ENCODE results near the gene KIT. TPM values are rescaled to one million over a fixed set of nuclear protein-coding genes. Genes with fewer than 3 reads are reported as not detected.
"Not testable (repeated sequence)": the region's sequence is repeated elsewhere in the genome, so short reads cannot be mapped to it uniquely, and the experiment has no call there.

KIT gene
- polyA plus RNA-seq (2013, experiment 1 of 2): 15.9 TPM
- 11.5 TPM for polyA plus RNA-seq (2013, experiment 2 of 2)

DNA sequence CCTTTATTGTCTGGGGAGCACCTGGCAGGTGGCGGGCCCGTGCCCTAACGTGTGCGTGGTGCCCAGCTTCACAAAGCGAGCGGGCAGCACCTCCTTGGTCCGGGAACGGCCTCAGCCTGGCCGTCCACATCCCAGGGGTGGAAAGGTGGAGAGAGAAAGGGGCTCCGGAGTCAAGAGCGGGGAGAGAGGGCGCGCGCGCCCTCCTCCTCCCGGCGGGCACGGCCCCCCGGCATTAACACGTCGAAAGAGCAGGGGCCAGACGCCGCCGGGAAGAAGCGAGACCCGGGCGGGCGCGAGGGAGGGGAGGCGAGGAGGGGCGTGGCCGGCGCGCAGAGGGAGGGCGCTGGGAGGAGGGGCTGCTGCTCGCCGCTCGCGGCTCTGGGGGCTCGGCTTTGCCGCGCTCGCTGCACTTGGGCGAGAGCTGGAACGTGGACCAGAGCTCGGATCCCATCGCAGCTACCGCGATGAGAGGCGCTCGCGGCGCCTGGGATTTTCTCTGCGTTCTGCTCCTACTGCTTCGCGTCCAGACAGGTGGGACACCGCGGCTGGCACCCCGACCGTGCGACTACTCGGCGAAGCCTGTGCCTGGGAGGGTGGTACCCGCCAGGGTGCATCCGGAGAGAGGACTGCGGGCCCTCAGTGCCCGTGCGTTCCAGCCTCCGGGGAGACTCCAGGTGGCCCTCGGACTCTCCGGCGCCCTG, at the start of gene KIT:
Gene KIT (plus strand): TSS at position 407 of the 701 bp plus-strand sequence. CDS start 58 bp downstream, at position 465.
- Histone ChIP-seq H3K36me3 (ENCODE audit: control insufficient read depth, insufficient read depth, low read length) (no peaks in the 10 kb centered on the region), H3K4me1 (ENCODE audit: control insufficient read depth, insufficient read depth, low read length, poor library complexity, severe bottlenecking) (peaks cover 4% of the 10 kb centered on the region), H3K27ac (ENCODE audit: low read depth, low read length, severe bottlenecking) (no peak within 1 kb of the TSS), H3K4me3 (ENCODE audit: extremely low read depth, insufficient read depth, low read length, poor library complexity, severe bottlenecking) (peak within 1 kb of the TSS; percentile 61), H3K9me3 (ENCODE audit: control insufficient read depth, low read length) (no peaks in the 10 kb centered on the region)
- WGBS, 2 experiments (ENCODE audit: insufficient coverage in 2 of 2): 0 to 1% methylated on average over 48 to 57 of the region's 72 CpGs

DNA sequence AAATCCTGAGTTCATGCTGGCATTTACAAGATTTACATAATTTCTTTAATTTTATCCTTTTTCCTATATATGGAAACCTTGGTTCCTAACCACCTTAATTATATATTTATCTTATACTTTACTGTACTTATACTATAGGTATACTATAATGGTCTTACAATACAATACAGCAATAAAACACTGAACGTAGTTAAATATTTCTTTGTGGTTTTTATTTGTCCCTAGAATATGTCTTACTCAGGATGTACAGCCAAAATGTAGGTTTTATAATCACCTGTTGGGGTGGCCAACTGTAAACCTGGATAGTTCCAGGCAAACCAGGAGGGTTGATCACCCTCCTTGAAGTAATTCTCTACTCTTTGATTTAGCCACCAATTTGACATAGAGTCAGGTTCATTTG, 48.4 kb upstream of the KIT start:
- Histone ChIP-seq H3K27ac (ENCODE audit: low read depth, low read length, severe bottlenecking) (no peak overlapping the region), H3K4me1 (ENCODE audit: control insufficient read depth, insufficient read depth, low read length, poor library complexity, severe bottlenecking) (no peaks in the 10 kb centered on the region), H3K36me3 (ENCODE audit: control insufficient read depth, insufficient read depth, low read length) (no peaks in the 10 kb centered on the region), H3K4me3 (ENCODE audit: extremely low read depth, insufficient read depth, low read length, poor library complexity, severe bottlenecking) (no peak overlapping the region), H3K9me3 (ENCODE audit: control insufficient read depth, low read length) (no peaks in the 10 kb centered on the region)
- no CpG with 5 or more reads among the region's 1 CpG for WGBS, 2 experiments (ENCODE audit: insufficient coverage in 2 of 2)

DNA sequence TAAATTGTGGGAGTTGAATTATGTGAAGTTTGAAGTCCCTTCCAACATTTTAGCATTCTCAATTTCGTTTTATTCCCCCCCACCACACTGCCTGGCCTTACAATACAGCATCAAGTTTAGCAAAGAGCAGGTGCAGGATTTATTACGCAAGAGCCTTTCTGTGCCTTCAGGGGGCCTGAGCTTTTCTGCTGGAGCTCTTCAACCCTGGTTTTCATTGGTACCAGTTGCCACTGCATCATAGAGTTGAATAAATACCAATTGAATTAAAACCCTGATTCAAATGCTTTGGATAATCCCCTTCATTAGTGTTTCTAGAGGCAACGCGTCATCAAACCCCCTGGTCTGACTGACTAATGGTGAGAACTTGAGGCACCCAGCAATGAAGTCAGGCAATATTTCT, 43.6 kb upstream of the KIT start:
- no peak overlapping the region for H3K27ac ChIP-seq (ENCODE audit: low read depth, low read length, severe bottlenecking)
- no peaks in the 10 kb centered on the region for H3K36me3 ChIP-seq (ENCODE audit: control insufficient read depth, insufficient read depth, low read length)
- no peak overlapping the region for H3K4me3 ChIP-seq (ENCODE audit: extremely low read depth, insufficient read depth, low read length, poor library complexity, severe bottlenecking)
- WGBS, 2 experiments (ENCODE audit: insufficient coverage in 2 of 2): 86 to 88% methylated on average over 3 to 4 of the region's 4 CpGs
- no peaks in the 10 kb centered on the region for H3K4me1 ChIP-seq (ENCODE audit: control insufficient read depth, insufficient read depth, low read length, poor library complexity, severe bottlenecking)
- no peaks in the 10 kb centered on the region for H3K9me3 ChIP-seq (ENCODE audit: control insufficient read depth, low read length)

DNA sequence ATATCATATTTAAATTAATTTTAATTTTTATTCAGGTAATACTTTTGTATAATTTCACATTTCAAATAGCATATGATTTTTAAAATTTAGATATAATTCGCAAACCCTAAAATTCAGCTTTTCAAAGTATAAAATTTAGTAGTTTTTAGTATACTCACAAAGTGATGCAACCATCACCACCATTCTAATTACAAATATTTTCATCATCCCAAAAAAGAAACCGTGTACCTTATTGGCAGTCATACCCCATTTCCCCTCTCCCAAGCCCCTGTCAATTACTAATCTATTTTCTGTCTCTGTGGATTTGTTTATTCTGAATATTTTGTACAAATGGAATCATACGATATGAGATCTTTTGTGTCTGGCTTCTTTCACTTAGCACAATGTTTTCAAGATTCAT, 37.0 kb upstream of the KIT start:
- Histone ChIP-seq H3K9me3 (ENCODE audit: control insufficient read depth, low read length) (no peaks in the 10 kb centered on the region), H3K4me1 (ENCODE audit: control insufficient read depth, insufficient read depth, low read length, poor library complexity, severe bottlenecking) (peaks cover 11% of the 10 kb centered on the region), H3K36me3 (ENCODE audit: control insufficient read depth, insufficient read depth, low read length) (no peaks in the 10 kb centered on the region), H3K27ac (ENCODE audit: low read depth, low read length, severe bottlenecking) (no peak overlapping the region), H3K4me3 (ENCODE audit: extremely low read depth, insufficient read depth, low read length, poor library complexity, severe bottlenecking) (no peak overlapping the region)
- 80% methylated on average over 1 of the region's 3 CpGs; no CpG with 5 or more reads in 1 of the 2 experiments for WGBS, 2 experiments (ENCODE audit: insufficient coverage in 2 of 2)

DNA sequence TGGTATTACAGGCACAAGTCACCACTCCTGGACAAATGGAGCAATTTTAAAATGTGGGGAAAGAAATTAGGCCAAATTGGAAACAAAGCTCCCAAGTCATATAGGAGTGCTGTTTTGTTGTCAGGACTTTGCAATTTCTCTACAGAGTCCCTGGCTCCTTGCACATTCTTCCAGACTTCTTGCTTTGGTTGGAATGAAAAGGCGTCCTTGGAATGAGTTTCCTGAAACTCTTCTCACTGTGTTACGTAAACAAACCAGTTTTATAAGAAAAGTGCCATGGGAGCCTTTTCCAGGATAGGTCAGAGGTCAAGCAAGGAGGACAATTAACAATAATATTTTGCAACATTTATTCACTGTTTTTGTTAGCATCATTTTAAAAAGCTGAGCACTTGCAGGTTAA, 32.4 kb upstream of the KIT start:
- H3K36me3 ChIP-seq (ENCODE audit: control insufficient read depth, insufficient read depth, low read length): no peaks in the 10 kb centered on the region
- peaks cover 15% of the 10 kb centered on the region for H3K4me1 ChIP-seq (ENCODE audit: control insufficient read depth, insufficient read depth, low read length, poor library complexity, severe bottlenecking)
- H3K4me3 ChIP-seq (ENCODE audit: extremely low read depth, insufficient read depth, low read length, poor library complexity, severe bottlenecking): no peak overlapping the region
- peak overlapping the region; percentile 6 for H3K27ac ChIP-seq (ENCODE audit: low read depth, low read length, severe bottlenecking)
- 83% methylated on average over 1 to 2 of the region's 2 CpGs for whole genome bisulfite sequencing, 2 experiments (ENCODE audit: insufficient coverage in 2 of 2)
- H3K9me3 ChIP-seq (ENCODE audit: control insufficient read depth, low read length): no peaks in the 10 kb centered on the region

DNA sequence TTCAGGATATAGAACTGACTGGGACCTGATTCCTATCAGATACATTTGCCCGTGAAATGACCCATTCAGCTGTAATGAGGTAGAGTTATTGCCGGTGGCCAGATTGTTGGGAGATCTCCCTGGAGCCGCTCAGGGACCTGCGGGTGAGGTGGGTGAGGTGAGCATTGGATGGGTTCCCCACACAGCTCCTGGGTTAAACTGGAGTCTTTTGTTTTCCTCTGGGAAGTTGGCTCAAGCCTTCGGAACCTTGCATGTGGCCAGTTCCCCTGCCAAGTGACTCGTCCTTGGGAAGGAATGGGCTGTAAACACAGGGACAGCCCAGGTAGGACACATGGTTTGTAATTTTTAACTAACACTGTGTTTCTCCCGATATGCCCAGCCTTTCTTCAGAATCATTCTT, 31.6 kb upstream of the KIT start:
- no peak overlapping the region for H3K4me3 ChIP-seq (ENCODE audit: extremely low read depth, insufficient read depth, low read length, poor library complexity, severe bottlenecking)
- H3K9me3 ChIP-seq (ENCODE audit: control insufficient read depth, low read length): no peaks in the 10 kb centered on the region
- peaks cover 15% of the 10 kb centered on the region for H3K4me1 ChIP-seq (ENCODE audit: control insufficient read depth, insufficient read depth, low read length, poor library complexity, severe bottlenecking)
- WGBS, 2 experiments (ENCODE audit: insufficient coverage in 2 of 2): 87 to 92% methylated on average over 7 of the region's 7 CpGs
- H3K36me3 ChIP-seq (ENCODE audit: control insufficient read depth, insufficient read depth, low read length): no peaks in the 10 kb centered on the region
- no peak overlapping the region for H3K27ac ChIP-seq (ENCODE audit: low read depth, low read length, severe bottlenecking)

DNA sequence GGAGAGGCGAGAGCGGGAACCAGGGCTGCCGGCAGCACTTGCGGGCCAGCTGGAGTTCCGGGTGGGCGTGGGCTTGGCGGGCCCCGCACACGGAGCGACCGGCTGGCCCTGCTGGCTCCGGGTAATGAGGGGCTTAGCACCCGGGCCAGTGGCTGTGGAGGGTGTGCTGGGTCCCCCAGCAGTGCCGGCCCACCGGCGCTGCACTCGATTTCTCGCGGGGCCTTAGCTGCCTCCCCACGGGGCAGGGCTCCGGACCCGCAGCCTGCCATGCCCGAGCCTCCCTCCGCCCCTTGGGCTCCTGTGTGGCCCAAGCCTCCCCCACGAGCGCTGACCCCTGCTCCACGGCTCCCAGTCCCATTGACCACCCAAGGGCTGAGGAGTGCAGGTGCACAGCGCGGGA, 25.2 kb upstream of the KIT start:
- Histone ChIP-seq H3K4me1 (ENCODE audit: control insufficient read depth, insufficient read depth, low read length, poor library complexity, severe bottlenecking) (no peaks in the 10 kb centered on the region), H3K4me3 (ENCODE audit: extremely low read depth, insufficient read depth, low read length, poor library complexity, severe bottlenecking) (no peak overlapping the region), H3K36me3 (ENCODE audit: control insufficient read depth, insufficient read depth, low read length) (no peaks in the 10 kb centered on the region), H3K27ac (ENCODE audit: low read depth, low read length, severe bottlenecking) (no peak overlapping the region), H3K9me3 (ENCODE audit: control insufficient read depth, low read length) (no peaks in the 10 kb centered on the region)
- WGBS, 2 experiments (ENCODE audit: insufficient coverage in 2 of 2): 91 to 96% methylated on average over 10 to 27 of the region's 29 CpGs

DNA sequence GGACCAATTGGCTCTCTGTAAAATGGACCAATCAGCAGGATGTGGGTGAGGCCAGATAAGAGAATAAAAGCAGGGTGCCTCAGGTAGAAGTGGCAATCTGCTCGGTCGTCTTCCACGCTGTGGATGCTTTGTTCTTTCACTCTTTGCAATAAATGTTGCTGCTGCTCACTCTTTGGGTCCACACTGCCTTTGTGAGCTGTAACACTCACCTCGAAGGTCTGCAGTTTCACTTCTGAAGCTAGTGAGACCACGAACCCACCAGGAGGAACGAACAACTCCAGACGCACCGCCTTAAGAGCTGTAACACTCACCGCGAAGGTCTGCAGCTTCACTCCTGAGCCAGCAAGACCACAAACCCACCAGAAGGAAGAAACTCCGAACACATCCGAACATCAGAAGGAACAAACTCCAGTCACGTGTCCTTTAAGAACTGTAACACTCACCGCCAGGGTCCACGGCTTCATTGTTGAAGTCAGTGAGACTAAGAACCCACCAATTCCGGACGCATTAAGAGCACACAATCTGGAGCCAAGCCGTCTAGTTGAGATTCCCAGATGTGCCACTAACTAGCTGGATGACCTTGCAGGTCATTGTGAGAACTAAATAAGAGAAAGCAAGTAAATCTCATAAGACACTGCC, 24.5 kb upstream of the KIT start:
- H3K36me3 ChIP-seq (ENCODE audit: control insufficient read depth, insufficient read depth, low read length); H3K9me3 ChIP-seq (ENCODE audit: control insufficient read depth, low read length); H3K4me1 ChIP-seq (ENCODE audit: control insufficient read depth, insufficient read depth, low read length, poor library complexity, severe bottlenecking); H3K4me3 ChIP-seq (ENCODE audit: extremely low read depth, insufficient read depth, low read length, poor library complexity, severe bottlenecking); H3K27ac ChIP-seq (ENCODE audit: low read depth, low read length, severe bottlenecking): not testable (repeated sequence)
- WGBS, 2 experiments (ENCODE audit: insufficient coverage in 2 of 2): 90 to 94% methylated on average over 11 to 16 of the region's 18 CpGs

DNA sequence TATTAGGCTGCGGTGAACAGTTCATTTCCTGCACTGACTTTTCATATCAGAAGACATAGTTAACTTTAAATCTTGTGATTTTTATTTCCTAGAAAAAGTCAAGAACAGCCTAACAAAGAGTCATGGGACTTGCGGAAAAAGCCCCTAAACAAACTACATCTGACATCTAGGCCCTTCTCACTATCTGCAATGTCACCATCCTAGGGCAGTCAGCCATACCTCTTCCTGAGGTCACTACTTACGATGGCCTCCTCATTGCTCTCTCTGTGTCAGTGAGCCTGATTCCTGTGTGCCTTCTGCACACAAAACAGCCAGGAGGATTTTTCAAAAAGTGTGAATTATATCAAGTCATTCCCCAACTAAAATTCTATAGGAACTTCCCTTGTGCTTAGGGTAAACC, 22.4 kb upstream of the KIT start:
- Histone ChIP-seq H3K9me3 (ENCODE audit: control insufficient read depth, low read length) (no peaks in the 10 kb centered on the region), H3K36me3 (ENCODE audit: control insufficient read depth, insufficient read depth, low read length) (no peaks in the 10 kb centered on the region), H3K4me3 (ENCODE audit: extremely low read depth, insufficient read depth, low read length, poor library complexity, severe bottlenecking) (no peak overlapping the region), H3K27ac (ENCODE audit: low read depth, low read length, severe bottlenecking) (no peak overlapping the region), H3K4me1 (ENCODE audit: control insufficient read depth, insufficient read depth, low read length, poor library complexity, severe bottlenecking) (no peaks in the 10 kb centered on the region)
- 100% methylated on average over 2 of the region's 3 CpGs; no CpG with 5 or more reads in 1 of the 2 experiments for whole genome bisulfite sequencing, 2 experiments (ENCODE audit: insufficient coverage in 2 of 2)

DNA sequence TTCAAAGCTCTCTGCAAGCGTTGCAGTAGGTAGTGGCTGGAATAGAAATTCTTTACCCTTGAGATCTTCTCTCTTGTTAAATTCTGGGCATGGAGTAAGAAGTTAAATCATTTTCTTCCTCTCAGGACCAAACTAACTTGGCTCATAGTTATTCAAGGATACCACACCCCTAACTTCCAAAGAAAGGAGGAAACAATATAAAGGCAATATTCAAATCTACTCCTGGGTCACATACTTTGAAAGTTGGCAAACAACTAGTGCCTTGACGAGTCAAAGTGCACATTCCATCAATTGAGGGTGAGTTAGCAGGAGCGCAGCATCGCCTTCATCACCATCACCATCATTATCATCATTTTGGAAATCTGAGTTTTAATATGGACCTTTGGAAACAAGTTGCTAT, 20.4 kb upstream of the KIT start:
- Histone ChIP-seq H3K4me3 (ENCODE audit: extremely low read depth, insufficient read depth, low read length, poor library complexity, severe bottlenecking) (no peak overlapping the region), H3K9me3 (ENCODE audit: control insufficient read depth, low read length) (no peaks in the 10 kb centered on the region), H3K4me1 (ENCODE audit: control insufficient read depth, insufficient read depth, low read length, poor library complexity, severe bottlenecking) (no peaks in the 10 kb centered on the region), H3K36me3 (ENCODE audit: control insufficient read depth, insufficient read depth, low read length) (no peaks in the 10 kb centered on the region), H3K27ac (ENCODE audit: low read depth, low read length, severe bottlenecking) (no peak overlapping the region)
- WGBS, 2 experiments (ENCODE audit: insufficient coverage in 2 of 2): 67% methylated on average over 1 of the region's 4 CpGs; no CpG with 5 or more reads in 1 of the 2 experiments

DNA sequence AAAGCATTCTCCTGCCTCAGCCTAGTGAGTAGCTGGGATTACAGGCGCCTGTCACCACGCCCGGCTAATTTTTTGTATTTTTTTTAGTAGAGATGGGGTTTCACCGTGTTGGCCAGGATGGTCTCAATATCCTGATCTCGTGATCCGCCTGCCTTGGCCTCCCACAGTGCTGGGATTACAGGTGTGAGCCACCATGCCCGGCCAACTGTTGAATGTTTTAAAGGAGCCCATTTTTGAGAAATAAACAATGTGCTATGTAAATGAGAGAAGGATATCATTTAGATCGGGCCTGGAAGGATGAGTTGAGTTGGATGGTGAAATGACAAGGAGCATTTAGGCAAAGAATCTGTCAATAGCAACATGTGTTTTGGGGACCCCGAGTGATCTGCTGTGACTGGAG, 16.7 kb upstream of the KIT start:
- H3K4me3 ChIP-seq (ENCODE audit: extremely low read depth, insufficient read depth, low read length, poor library complexity, severe bottlenecking); H3K36me3 ChIP-seq (ENCODE audit: control insufficient read depth, insufficient read depth, low read length); H3K4me1 ChIP-seq (ENCODE audit: control insufficient read depth, insufficient read depth, low read length, poor library complexity, severe bottlenecking); H3K27ac ChIP-seq (ENCODE audit: low read depth, low read length, severe bottlenecking); H3K9me3 ChIP-seq (ENCODE audit: control insufficient read depth, low read length): not testable (repeated sequence)
- 92 to 94% methylated on average over 6 to 9 of the region's 9 CpGs for WGBS, 2 experiments (ENCODE audit: insufficient coverage in 2 of 2)
